Measurements from ENCODE around the gene TANC1.

Gene TANC1

GRCh38 chr2:158996378-158996993, 28.0 kb downstream of the TANC1 start:
- no peak for DNase-seq

- DNase-seq, result no peak
Observed at GRCh38 chr2:158997037-158997790, 28.8 kb downstream of the TANC1 start.

GRCh38 chr2:158998551-158999248, 30.3 kb downstream of the TANC1 start:
- peak; percentile 28 for DNase-seq

- no peak for DNase-seq
Observed at GRCh38 chr2:158999458-158999857, 31.0 kb downstream of the TANC1 start.

- no peak for DNase-seq
Observed at GRCh38 chr2:159000072-159000471, 31.6 kb downstream of the TANC1 start.

- DNase-seq, result no peak
Observed at GRCh38 chr2:159002462-159003111, 34.1 kb downstream of the TANC1 start.

GRCh38 chr2:159003555-159003954, 35.1 kb downstream of the TANC1 start:
- DNase-seq, result no peak

GRCh38 chr2:159004849-159005248, 36.4 kb downstream of the TANC1 start:
- DNase-seq, result no peak

GRCh38 chr2:159009940-159010339, 41.5 kb downstream of the TANC1 start:
- DNase-seq, result no peak

- DNase-seq, result no peak
Observed at GRCh38 chr2:159010340-159010739, 41.9 kb downstream of the TANC1 start.

- DNase-seq, result no peak
Observed at GRCh38 chr2:159010963-159011362, 42.5 kb downstream of the TANC1 start.

- no peak for DNase-seq
Observed at GRCh38 chr2:159012142-159012541, 43.7 kb downstream of the TANC1 start.

- DNase-seq, result no peak
Observed at GRCh38 chr2:159013103-159013502, 44.7 kb downstream of the TANC1 start.

- DNase-seq, result no peak
Observed at GRCh38 chr2:159015174-159015573, 46.7 kb downstream of the TANC1 start.

GRCh38 chr2:159015823-159016222, 47.4 kb downstream of the TANC1 start:
- no peak for DNase-seq

- DNase-seq, result no peak
Observed at GRCh38 chr2:159017837-159018236, 49.4 kb downstream of the TANC1 start.

- no peak for DNase-seq
Observed at GRCh38 chr2:159019021-159019420, 50.6 kb downstream of the TANC1 start.

GRCh38 chr2:159022019-159022418, 53.6 kb downstream of the TANC1 start:
- no peak for DNase-seq

- DNase-seq, result no peak
Observed at GRCh38 chr2:159026170-159026569, 57.7 kb downstream of the TANC1 start.

GRCh38 chr2:159028776-159029175, 60.3 kb downstream of the TANC1 start:
- no peak for DNase-seq

- DNase-seq, result no peak
Observed at GRCh38 chr2:159029936-159030335, 61.5 kb downstream of the TANC1 start.

- DNase-seq, result no peak
Observed at GRCh38 chr2:159030674-159031380, 62.4 kb downstream of the TANC1 start.

- no peak for DNase-seq
Observed at GRCh38 chr2:159032146-159032545, 63.7 kb downstream of the TANC1 start.
